Loucy (cell line): Measurements from ENCODE around the gene ZBTB16.

Experiments used
- H2AFZ ChIP-seq: fragments of 200-600 bp; sonication (generic); 2 replicates; pipeline ENCODE4 v1.6.0; 2016; ENCODE audit warnings: antibody characterized with exemption, mild to moderate bottlenecking, low read length, moderate library complexity
- H3F3A ChIP-seq: fragments of 200-600 bp; 2 replicates; pipeline ENCODE4 v1.6.0; 2016; ENCODE audit warnings: antibody characterized with exemption, low read depth, mild to moderate bottlenecking
- H3K27me3 ChIP-seq: fragments of 200-600 bp; sonication (generic); 2 replicates; pipeline ENCODE4 v1.6.1; 2014; ENCODE audit warnings: low read length, mild to moderate bottlenecking; ENCODE audit not compliant: insufficient read depth, poor library complexity, severe bottlenecking
- H3K36me3 ChIP-seq: fragments of 200-600 bp; sonication (generic); 2 replicates; pipeline ENCODE4 v1.6.1; 2016; ENCODE audit warnings: low read length; ENCODE audit not compliant: insufficient read depth
- H3K4me1 ChIP-seq: fragments of 200-600 bp; sonication (generic); 2 replicates; pipeline ENCODE4 v1.5.1; 2014; ENCODE audit warnings: low read length, mild to moderate bottlenecking; ENCODE audit not compliant: insufficient read depth, poor library complexity, severe bottlenecking
- H3K4me2 ChIP-seq: fragments of 200-600 bp; sonication (generic); 2 replicates; pipeline ENCODE4 v1.6.0; 2014; ENCODE audit warnings: antibody characterized with exemption, low read length, low read depth, mild to moderate bottlenecking; ENCODE audit not compliant: poor library complexity, severe bottlenecking
- H3K4me3 ChIP-seq: fragments of 200-600 bp; sonication (generic); 2 replicates; pipeline ENCODE4 v1.5.1; 2014; ENCODE audit warnings: low read length, mild to moderate bottlenecking, mixed read lengths; ENCODE audit not compliant: poor library complexity, severe bottlenecking
- H3K79me2 ChIP-seq: fragments of 200-600 bp; sonication (generic); 2 replicates; pipeline ENCODE4 v1.6.1; 2014; ENCODE audit warnings: low read length; ENCODE audit not compliant: insufficient read depth
- H3K9ac ChIP-seq: fragments of 200-600 bp; sonication (generic); 2 replicates; pipeline ENCODE4 v1.6.0; 2014; ENCODE audit warnings: mild to moderate bottlenecking, low read depth, low read length, moderate library complexity; ENCODE audit not compliant: poor library complexity, severe bottlenecking
- H3K9me2 ChIP-seq: fragments of 200-600 bp; sonication (generic); replicated peaks from 2 replicates; pipeline ENCODE4 v1.6.1; 2016; ENCODE audit warnings: low read depth, low read length, mixed read lengths
- H3K9me3 ChIP-seq: fragments of 200-600 bp; sonication (generic); 2 replicates; pipeline ENCODE4 v1.6.1; 2014; ENCODE audit warnings: mild to moderate bottlenecking, antibody characterized with exemption, low read length, low read depth; ENCODE audit not compliant: insufficient read depth
- H4K20me1 ChIP-seq: fragments of 200-600 bp; sonication (generic); 2 replicates; pipeline ENCODE4 v1.6.0; 2014; ENCODE audit warnings: antibody characterized with exemption, low read length, mild to moderate bottlenecking; ENCODE audit not compliant: insufficient read depth, poor library complexity, severe bottlenecking
- EZH2phosphoT487 ChIP-seq: fragments of 200-600 bp; IDR thresholded peaks from 2 replicates; pipeline ENCODE4 v1.6.1; 2018; ENCODE audit warnings: antibody characterized with exemption, mild to moderate bottlenecking, moderate library complexity, borderline replicate concordance
- TF ChIP-seq, protein P1 (sequence below): fragments of 200-600 bp; sonication (generic); conservative IDR thresholded peaks from 2 replicates; pipeline ENCODE4 v1.5.1; 2014; ENCODE audit warnings: mild to moderate bottlenecking, antibody characterized with exemption, low read length

The ZBTB16 gene

DNA sequence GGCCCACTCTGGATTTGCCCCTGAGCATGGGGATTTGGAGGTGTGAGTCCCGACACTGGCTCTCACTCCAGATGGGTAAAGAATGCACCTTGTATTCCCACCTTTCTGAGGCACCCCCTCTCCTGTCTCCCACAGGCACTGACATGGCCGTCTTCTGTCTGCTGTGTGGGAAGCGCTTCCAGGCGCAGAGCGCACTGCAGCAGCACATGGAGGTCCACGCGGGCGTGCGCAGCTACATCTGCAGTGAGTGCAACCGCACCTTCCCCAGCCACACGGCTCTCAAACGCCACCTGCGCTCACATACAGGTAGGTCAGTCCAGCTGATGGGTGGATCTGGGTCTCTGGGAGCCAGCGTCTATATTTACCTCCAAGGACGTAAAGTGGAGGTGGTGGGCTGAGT is 182.5 kb downstream of the ZBTB16 start:
- H3K4me2 ChIP-seq = no peak overlapping the region
- no peak overlapping the region for H2AFZ ChIP-seq
- H3K79me2 ChIP-seq = no peaks in the 10 kb centered on the region
- H3K36me3 ChIP-seq = no peaks in the 10 kb centered on the region
- TF ChIP-seq, protein P1, sequence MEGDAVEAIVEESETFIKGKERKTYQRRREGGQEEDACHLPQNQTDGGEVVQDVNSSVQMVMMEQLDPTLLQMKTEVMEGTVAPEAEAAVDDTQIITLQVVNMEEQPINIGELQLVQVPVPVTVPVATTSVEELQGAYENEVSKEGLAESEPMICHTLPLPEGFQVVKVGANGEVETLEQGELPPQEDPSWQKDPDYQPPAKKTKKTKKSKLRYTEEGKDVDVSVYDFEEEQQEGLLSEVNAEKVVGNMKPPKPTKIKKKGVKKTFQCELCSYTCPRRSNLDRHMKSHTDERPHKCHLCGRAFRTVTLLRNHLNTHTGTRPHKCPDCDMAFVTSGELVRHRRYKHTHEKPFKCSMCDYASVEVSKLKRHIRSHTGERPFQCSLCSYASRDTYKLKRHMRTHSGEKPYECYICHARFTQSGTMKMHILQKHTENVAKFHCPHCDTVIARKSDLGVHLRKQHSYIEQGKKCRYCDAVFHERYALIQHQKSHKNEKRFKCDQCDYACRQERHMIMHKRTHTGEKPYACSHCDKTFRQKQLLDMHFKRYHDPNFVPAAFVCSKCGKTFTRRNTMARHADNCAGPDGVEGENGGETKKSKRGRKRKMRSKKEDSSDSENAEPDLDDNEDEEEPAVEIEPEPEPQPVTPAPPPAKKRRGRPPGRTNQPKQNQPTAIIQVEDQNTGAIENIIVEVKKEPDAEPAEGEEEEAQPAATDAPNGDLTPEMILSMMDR = no peak
- TF ChIP-seq EZH2phosphoT487 = no peak
- H3K4me3 ChIP-seq = no peak overlapping the region
- no peaks in the 10 kb centered on the region for H3K27me3 ChIP-seq
- no peak overlapping the region for H3K9ac ChIP-seq
- no peaks in the 10 kb centered on the region for H3F3A ChIP-seq
- no peaks in the 10 kb centered on the region for H3K9me3 ChIP-seq
- H3K9me2 ChIP-seq = no peaks in the 10 kb centered on the region
- H4K20me1 ChIP-seq = no peaks in the 10 kb centered on the region
- H3K4me1 ChIP-seq = peaks cover 11% of the 10 kb centered on the region

DNA sequence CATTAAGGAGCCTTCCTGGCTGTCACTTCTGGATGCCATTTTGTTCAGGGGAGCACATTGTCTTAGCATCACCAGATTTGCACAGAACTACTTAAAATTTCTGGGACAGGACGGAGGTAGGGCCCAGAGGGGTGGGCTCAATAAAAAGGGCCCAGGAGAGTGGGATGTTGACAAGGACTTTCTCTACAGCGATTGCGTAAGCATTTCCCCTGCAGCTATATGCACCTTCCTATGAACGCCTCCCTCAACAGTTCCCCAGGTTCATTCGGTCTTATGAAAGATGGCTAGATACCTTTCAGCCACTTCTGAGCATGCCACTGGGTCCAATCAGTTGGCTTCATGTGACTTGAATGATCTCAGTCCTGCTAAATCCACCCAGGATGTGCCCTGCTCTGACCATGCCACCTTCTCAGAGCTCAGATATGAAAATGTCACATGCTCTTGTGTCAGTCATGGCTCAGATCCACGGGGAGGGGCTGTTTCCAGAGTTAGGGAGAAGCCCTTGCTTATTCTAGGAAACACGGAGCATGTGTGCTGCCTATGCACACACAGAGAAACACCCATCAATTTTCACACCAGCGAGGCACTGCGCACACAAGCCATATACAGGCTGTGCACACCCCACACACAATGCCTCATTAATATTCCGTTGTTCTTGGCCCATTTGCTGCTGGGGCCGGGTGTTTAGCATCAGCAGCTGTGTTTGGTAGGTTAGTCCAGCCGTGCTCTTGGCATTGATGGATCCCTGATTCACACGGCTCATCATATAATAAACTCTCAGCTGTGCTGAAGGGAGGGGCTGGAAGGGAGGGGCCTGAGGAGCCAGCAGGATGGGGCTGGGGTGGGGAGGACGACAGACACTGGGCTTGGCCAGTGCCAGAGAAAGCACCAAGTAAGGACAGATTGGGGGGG is 184.2 kb downstream of the ZBTB16 start:
- peaks cover 11% of the 10 kb centered on the region for H3K4me1 ChIP-seq
- H3K9me2 ChIP-seq = no peaks in the 10 kb centered on the region
- H3K27me3 ChIP-seq = no peaks in the 10 kb centered on the region
- no peak overlapping the region for H3K4me3 ChIP-seq
- no peaks in the 10 kb centered on the region for H3F3A ChIP-seq
- no peak overlapping the region for H2AFZ ChIP-seq
- H4K20me1 ChIP-seq = no peaks in the 10 kb centered on the region
- H3K36me3 ChIP-seq = no peaks in the 10 kb centered on the region
- no peaks in the 10 kb centered on the region for H3K9me3 ChIP-seq
- no peak overlapping the region for H3K4me2 ChIP-seq
- no peaks in the 10 kb centered on the region for H3K79me2 ChIP-seq
- H3K9ac ChIP-seq = no peak overlapping the region
- TF ChIP-seq, protein P1 = no peak
- TF ChIP-seq EZH2phosphoT487 = no peak

DNA sequence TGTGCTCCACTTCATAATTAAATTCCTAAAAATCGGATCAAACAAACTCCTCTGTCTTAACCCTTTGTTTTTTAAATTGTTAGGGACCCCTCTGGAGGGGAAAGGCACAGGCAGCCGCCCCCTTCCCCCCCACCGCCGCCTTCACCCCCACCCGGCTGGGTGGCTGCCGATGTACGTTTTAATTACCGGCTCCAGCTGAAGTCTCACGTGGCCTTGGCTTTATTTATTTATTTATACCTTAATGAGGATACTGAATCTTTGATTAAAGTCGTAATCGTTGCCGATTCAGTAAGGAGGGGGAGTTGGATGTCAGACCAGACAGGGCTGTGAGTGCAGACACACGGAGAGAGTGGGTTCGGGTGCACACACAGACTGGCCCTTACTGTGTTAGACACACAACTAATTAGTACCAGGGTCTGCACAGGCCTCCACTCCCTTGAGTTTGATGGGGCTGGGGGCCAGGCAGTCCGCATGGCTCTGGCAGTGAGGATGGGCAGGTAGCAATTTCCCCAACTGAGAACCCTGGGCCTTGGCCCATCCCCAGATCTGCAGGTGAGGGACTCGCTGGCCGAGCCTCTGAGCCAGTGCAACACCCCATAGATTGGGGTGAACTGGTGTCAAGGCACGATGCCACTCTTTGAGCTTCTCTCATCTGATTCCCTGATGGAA is 185.3 kb downstream of the ZBTB16 start:
- H3K9ac ChIP-seq = no peak overlapping the region
- peaks cover 8% of the 10 kb centered on the region for H3K4me1 ChIP-seq
- H3K4me2 ChIP-seq = no peak overlapping the region
- no peaks in the 10 kb centered on the region for H3K9me2 ChIP-seq
- no peaks in the 10 kb centered on the region for H3K9me3 ChIP-seq
- no peak overlapping the region for H3K4me3 ChIP-seq
- H2AFZ ChIP-seq = no peak overlapping the region
- H3K27me3 ChIP-seq = no peaks in the 10 kb centered on the region
- H3F3A ChIP-seq = no peaks in the 10 kb centered on the region
- no peaks in the 10 kb centered on the region for H3K36me3 ChIP-seq
- no peaks in the 10 kb centered on the region for H4K20me1 ChIP-seq
- H3K79me2 ChIP-seq = no peaks in the 10 kb centered on the region
- TF ChIP-seq EZH2phosphoT487 = no peak
- TF ChIP-seq, protein P1 = no peak
